HCT116 (cell line): Measurements from ENCODE around the gene IL1RAP.

Experiments
- ATF3 ChIP-seq: IDR thresholded peaks from 2 replicates; pipeline ENCODE4 v1.6.1; 2012
- CBX3 ChIP-seq: IDR thresholded peaks from 2 replicates; pipeline ENCODE4 v1.6.1; 2012; ENCODE audit warnings: low read depth
- CTCF ChIP-seq, 3 experiments: fragments of 200-600 bp in 1 of 3; sonication (generic) in 1 of 3; IDR thresholded peaks in 2 of 3; conservative IDR thresholded peaks in 1 of 3; 2 replicates each; pipeline ENCODE4 v1.5.1; 2012 to 2017; ENCODE audit warnings: low read depth in 2 of 3, low read length in 2 of 3, antibody characterized with exemption in 1 of 3, borderline replicate concordance in 1 of 3, control low read depth in 1 of 3, mild to moderate bottlenecking in 1 of 3, mixed read lengths in 1 of 3, mixed run types in 1 of 3, moderate library complexity in 1 of 3; ENCODE audit not compliant: insufficient read depth in 1 of 3
- EZH2 ChIP-seq: fragments of 200-600 bp; sonication (generic); IDR thresholded peaks from 2 replicates; pipeline ENCODE4 v1.6.1; 2017; ENCODE audit warnings: antibody characterized with exemption, mixed run types
- POLR2A ChIP-seq: IDR thresholded peaks from 2 replicates; pipeline ENCODE4 v1.7.0; 2011; ENCODE audit warnings: borderline replicate concordance; ENCODE audit not compliant: insufficient read depth, insufficient read length; ENCODE audit errors: extremely low read depth
- POLR2AphosphoS5 ChIP-seq: IDR thresholded peaks from 2 replicates; pipeline ENCODE4 v1.6.1; 2011; ENCODE audit warnings: mild to moderate bottlenecking, low read depth, low read length, moderate library complexity
- RAD21 ChIP-seq: IDR thresholded peaks from 2 replicates; pipeline ENCODE4 v1.6.1; 2012; ENCODE audit warnings: low read depth, mild to moderate bottlenecking
- REST ChIP-seq: IDR thresholded peaks from 2 replicates; pipeline ENCODE4 v1.6.1; 2012; ENCODE audit warnings: low read depth
- SIN3A ChIP-seq: IDR thresholded peaks from 2 replicates; pipeline ENCODE4 v1.6.1; 2012; ENCODE audit warnings: low read depth
- SP1 ChIP-seq: IDR thresholded peaks from 2 replicates; pipeline ENCODE4 v1.6.1; 2012; ENCODE audit warnings: low read depth
- TCF7L2 ChIP-seq: IDR thresholded peaks from 2 replicates; pipeline ENCODE4 v1.7.0; 2011; ENCODE audit warnings: borderline replicate concordance, inconsistent platforms; ENCODE audit not compliant: insufficient read depth, insufficient read length; ENCODE audit errors: extremely low read depth
- ZBTB33 ChIP-seq: IDR thresholded peaks from 2 replicates; pipeline ENCODE4 v1.6.1; 2011; ENCODE audit warnings: mild to moderate bottlenecking, low read length, moderate library complexity; ENCODE audit not compliant: insufficient replicate concordance; ENCODE audit errors: extremely low read depth
- ZNF274 ChIP-seq: fragments of 200-500 bp; sonication (Bioruptor generic); IDR thresholded peaks from 2 replicates; pipeline ENCODE4 v1.6.1; 2014; ENCODE audit warnings: mild to moderate bottlenecking, low read depth, low read length, inconsistent platforms

- TF ChIP-seq TCF7L2 (no peak), SP1 (no peak), ATF3 (no peak), CTCF (IDR thresholded peaks at IDR 0.05 in 2 of 3, conservative IDR thresholded peaks at IDR 0.05 in 1 of 3; ENCODE audit: borderline replicate concordance in 1 of 3, insufficient read depth in 1 of 3, low read depth in 2 of 3, low read length in 2 of 3) (no peak), ZBTB33 (no peak), CBX3 (no peak), SIN3A (no peak), POLR2A (no peak), POLR2AphosphoS5 (no peak), RAD21 (no peak), REST (no peak), ZNF274 (no peak), EZH2 (no peak)
These were observed 29.8 kb downstream of the IL1RAP start for GRCh38 chr3:190543671-190544070.
